Naive thymus-derived CD4-positive, alpha-beta T cell (primary cell): ENCODE data around the gene WNT6. TPM values are rescaled to one million over a fixed set of nuclear protein-coding genes. Genes with fewer than 3 reads are reported as not detected.

Experiments
- ATAC-seq: fragments of 150-1000 bp; cut with Tn5 transposase; 2 replicates; pipeline ENCODE4 v1.10.0; 2021; ENCODE audit warnings: mild to moderate bottlenecking, moderate library complexity
- CTCF ChIA-PET: fragments of 350-600 bp; sonication (Branson Sonifier 250); formaldehyde crosslinking; loops from one replicate; lab custom pipeline; 2021; ENCODE audit warnings: antibody characterized with exemption; lab: Charles Lee
- POLR2A ChIA-PET: fragments of 350-600 bp; sonication (Branson Sonifier 250); formaldehyde crosslinking; loops from one replicate; lab custom pipeline; 2021; ENCODE audit warnings: antibody characterized with exemption, inconsistent platforms; lab: Charles Lee
- DNase-seq, 9 donors: peaks; one replicate each; pipeline versions ENCODE4 v3.0.0 to v3.0.0-alpha.2; 2020 to 2022; ENCODE audit warnings: mixed read lengths in 1 of 9
- H3K27ac ChIP-seq: one replicate; pipeline ENCODE4 v1.7.0; 2013; ENCODE audit warnings: mild to moderate bottlenecking, low read depth, low read length, moderate library complexity
- H3K27me3 ChIP-seq, 2 donors: one replicate each; pipeline ENCODE4 v1.7.0; 2013; ENCODE audit warnings: low read length in 2 of 2, mild to moderate bottlenecking in 2 of 2, moderate library complexity in 2 of 2; ENCODE audit not compliant: control insufficient read depth in 2 of 2, insufficient read depth in 2 of 2
- H3K36me3 ChIP-seq, 3 experiments: 1 replicate in 2 of 3; 2 replicates in 1 of 3; pipeline ENCODE4 v1.7.0; 2013; ENCODE audit warnings: low read length in 3 of 3, mild to moderate bottlenecking in 3 of 3, moderate library complexity in 1 of 3; ENCODE audit not compliant: insufficient read depth in 3 of 3, control insufficient read depth in 2 of 3
- H3K4me1 ChIP-seq, 2 donors: one replicate each; pipeline ENCODE4 v1.7.0; 2013; ENCODE audit warnings: low read length in 2 of 2, mild to moderate bottlenecking in 2 of 2, moderate library complexity in 1 of 2; ENCODE audit not compliant: control insufficient read depth in 2 of 2, insufficient read depth in 2 of 2
- H3K4me3 ChIP-seq: 2 replicates; pipeline ENCODE4 v1.7.0; 2013; ENCODE audit warnings: mild to moderate bottlenecking, low read length
- H3K9me3 ChIP-seq, 3 experiments: 1 replicate in 2 of 3; 2 replicates in 1 of 3; pipeline ENCODE4 v1.7.0; 2013; ENCODE audit warnings: low read length in 3 of 3; ENCODE audit not compliant: control insufficient read depth in 2 of 3
- H3K27ac Mint-ChIP-seq, 9 donors: one replicate each; pipeline ENCODE4 v1.8.0; 2020 to 2022; ENCODE audit warnings: mixed read lengths in 9 of 9, mild to moderate bottlenecking in 8 of 9, moderate library complexity in 5 of 9, inconsistent platforms in 2 of 9
- H3K27me3 Mint-ChIP-seq, 5 donors: one replicate each; pipeline ENCODE4 v1.8.0; 2021 to 2022; ENCODE audit warnings: mixed read lengths in 5 of 5, mild to moderate bottlenecking in 1 of 5
- H3K36me3 Mint-ChIP-seq, 5 donors: one replicate each; pipeline ENCODE4 v1.8.0; 2020 to 2022; ENCODE audit warnings: mixed read lengths in 5 of 5, mild to moderate bottlenecking in 3 of 5, inconsistent platforms in 1 of 5
- H3K4me1 Mint-ChIP-seq, 7 donors: one replicate each; pipeline ENCODE4 v1.8.0; 2020 to 2022; ENCODE audit warnings: mixed read lengths in 7 of 7, mild to moderate bottlenecking in 3 of 7, inconsistent platforms in 1 of 7
- H3K4me3 Mint-ChIP-seq, 10 donors: one replicate each; pipeline ENCODE4 v1.8.0; 2020 to 2022; ENCODE audit warnings: mild to moderate bottlenecking in 10 of 10, mixed read lengths in 10 of 10, moderate library complexity in 6 of 10, inconsistent platforms in 2 of 10
- H3K9me3 Mint-ChIP-seq, 11 donors: one replicate each; pipeline ENCODE4 v1.8.0; 2020 to 2022; ENCODE audit warnings: mixed read lengths in 11 of 11, mild to moderate bottlenecking in 4 of 11, inconsistent platforms in 1 of 11, moderate library complexity in 1 of 11
- intact Hi-C, 2 donors: fragments of 100-400 bp; cut with micrococcal nuclease; formaldehyde crosslinking; loops; one replicate each; pipeline ENCODE4 v1.15.1; 2023
- polyA plus RNA-seq, 2 donors: library from polyadenylated mRNA; unstranded; fragments of 300-500 nt; fragmentation: Illumina TruSeq; gene quantifications; one replicate each; pipeline ENCODE4 v1.2.3, GENCODE V29; 2021
- total RNA-seq, 6 experiments: library from RNA in 5 of 6; stranded (reverse) in 5 of 6; gene quantifications; 1 replicate in 5 of 6; 2 replicates in 1 of 6; pipeline ENCODE4 v1.2.3 and lab custom pipeline; 2021 to 2026

Gene WNT6
- total and polyA plus RNA-seq, 7 experiments from 2014 or later: 0.11 to 0.22 TPM; not detected in 5

DNA sequence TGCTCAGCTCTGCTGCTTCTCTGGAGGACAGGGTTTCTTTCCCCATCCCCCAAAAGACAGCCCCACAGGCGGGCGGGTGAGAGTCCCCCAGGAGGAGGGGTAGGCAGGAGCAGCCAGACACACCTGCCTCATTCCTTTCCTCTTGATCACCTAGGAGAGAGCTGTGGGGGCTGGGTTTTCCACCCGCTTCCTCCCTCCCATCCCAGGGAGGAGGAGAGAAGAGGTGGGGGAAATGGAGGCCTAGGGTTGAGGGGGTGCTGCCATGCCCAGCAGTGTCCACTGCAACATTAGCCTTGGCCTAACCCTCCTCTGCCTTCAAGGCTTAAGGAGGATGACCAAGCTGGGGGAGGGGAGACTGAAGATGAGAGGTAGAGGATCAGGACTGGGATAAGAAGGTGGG lies 35.7 kb downstream of the WNT6 start:
- Histone ChIP-seq H3K9me3 (no peaks in the 10 kb centered on the region), H3K36me3 (no peaks in the 10 kb centered on the region), H3K27me3 (peaks cover 0 to 3% of the 10 kb centered on the region in 2 donors), H3K4me1 (peaks cover 56 to 61% of the 10 kb centered on the region in 2 donors), H3K4me3 (no peak overlapping the region), H3K27ac (peak overlapping the region; percentile 89)
- Mint-ChIP-seq H3K4me1 (peaks cover 48 to 66% (median 62%) of the 10 kb centered on the region in 7 donors), H3K4me3 (peak overlapping the region in 8 of 10 donors; percentile 10 to 86 (median 68)), H3K36me3 (peaks cover 0 to 7% (median 0%) of the 10 kb centered on the region in 5 donors), H3K9me3 (peaks cover 0 to 1% (median 0%) of the 10 kb centered on the region in 11 donors), H3K27ac (peak overlapping the region; percentile 59 to 91 (median 83)), H3K27me3 (peaks cover 1 to 78% (median 18%) of the 10 kb centered on the region in 5 donors)
- intact Hi-C loops: loop anchor here (5.0 to 10.0 kb wide), 10 partner anchors 183 to 611 kb away; partner anchors contain the start of genes CNOT9 (in 2 of the 2), GMPPA (in 2 of the 2), USP37 (in 2 of the 2) and DNAJB2 (in 1 of the 2)
- ChIA-PET POLR2A (interaction anchor here (13.6 kb wide), 1 partner anchor 16 kb away, joined by 305 read pairs; the partner anchor contains the start of gene WNT10A), CTCF (interaction anchor here (15.8 kb wide), 1 partner anchor 17 kb away, joined by 627 read pairs; the partner anchor contains the start of gene WNT10A)
- DNase-seq (no peak), ATAC-seq (no peak)

DNA sequence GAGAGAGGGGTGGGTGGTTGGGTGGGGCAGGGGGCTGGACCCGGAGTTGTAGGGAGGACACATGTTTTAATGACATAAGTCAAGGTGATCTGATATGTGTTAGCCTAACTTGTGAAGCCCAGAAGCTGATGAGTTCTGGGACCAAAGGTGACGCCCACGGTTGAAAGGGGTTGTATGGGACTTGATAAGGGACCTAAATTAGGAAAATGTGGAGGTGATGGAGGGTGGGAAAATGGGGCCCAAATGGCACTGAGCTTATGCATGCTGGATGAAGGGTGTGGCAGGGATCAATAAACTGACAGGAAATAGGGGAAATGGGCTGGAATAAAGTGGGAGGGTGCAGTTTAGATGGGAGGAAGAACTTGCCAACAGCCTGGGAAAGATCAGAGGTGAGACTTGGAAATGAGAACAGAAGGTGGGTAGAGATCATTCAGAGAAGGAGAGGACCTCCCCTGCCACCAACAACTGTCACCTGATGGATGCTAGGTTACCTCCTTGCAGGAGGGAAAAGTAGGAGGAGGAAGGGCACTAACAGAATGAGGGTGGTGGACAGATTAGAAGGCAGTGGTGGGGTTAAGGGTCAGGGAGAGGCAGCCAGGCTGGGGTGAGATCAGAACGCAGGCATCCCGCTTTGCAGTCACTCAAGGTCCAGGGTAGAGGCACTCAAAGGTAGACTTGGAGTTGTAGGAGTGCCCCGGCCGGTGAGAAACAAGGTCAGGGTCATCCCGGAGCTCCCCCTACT lies 36.3 kb downstream of the WNT6 start:
- DNase-seq (no peak), ATAC-seq (no peak)
- peaks cover 48 to 66% (median 59%) of the 10 kb centered on the region in 7 donors for H3K4me1 Mint-ChIP-seq
- no peaks in the 10 kb centered on the region for H3K36me3 ChIP-seq
- H3K4me3 Mint-ChIP-seq: peak overlapping the region; percentile 53 to 86 (median 76)
- H3K27ac ChIP-seq: peak overlapping the region; percentile 89
- H3K9me3 ChIP-seq: no peaks in the 10 kb centered on the region
- H3K9me3 Mint-ChIP-seq: peaks cover 0 to 1% (median 0%) of the 10 kb centered on the region in 11 donors
- peaks cover 0 to 3% of the 10 kb centered on the region in 2 donors for H3K27me3 ChIP-seq
- peaks cover 56 to 61% of the 10 kb centered on the region in 2 donors for H3K4me1 ChIP-seq
- POLR2A ChIA-PET: interaction anchor here (0.6 to 13.6 kb wide), 4 partner anchors 8 to 610 kb away, joined by 4 to 305 read pairs (median 11); partner anchors contain the start of gene WNT10A
- H3K36me3 Mint-ChIP-seq: peaks cover 0 to 7% (median 0%) of the 10 kb centered on the region in 5 donors
- H3K27ac Mint-ChIP-seq: peak overlapping the region; percentile 66 to 91 (median 83)
- H3K27me3 Mint-ChIP-seq: peaks cover 7 to 78% (median 24%) of the 10 kb centered on the region in 5 donors
- intact Hi-C loops: loop anchor here (1.0 to 10.0 kb wide), 13 partner anchors 184 to 611 kb away; partner anchors contain the start of genes CNOT9 (in 2 of the 2), GMPPA (in 2 of the 2), USP37 (in 2 of the 2) and BCS1L (in 1 of the 2)
- peak overlapping the region; percentile 65 for H3K4me3 ChIP-seq
- CTCF ChIA-PET: interaction anchor here (0.8 to 15.8 kb wide), 3 partner anchors 12 to 49 kb away, joined by 3 to 627 read pairs (median 3); partner anchors contain the start of gene WNT10A

DNA sequence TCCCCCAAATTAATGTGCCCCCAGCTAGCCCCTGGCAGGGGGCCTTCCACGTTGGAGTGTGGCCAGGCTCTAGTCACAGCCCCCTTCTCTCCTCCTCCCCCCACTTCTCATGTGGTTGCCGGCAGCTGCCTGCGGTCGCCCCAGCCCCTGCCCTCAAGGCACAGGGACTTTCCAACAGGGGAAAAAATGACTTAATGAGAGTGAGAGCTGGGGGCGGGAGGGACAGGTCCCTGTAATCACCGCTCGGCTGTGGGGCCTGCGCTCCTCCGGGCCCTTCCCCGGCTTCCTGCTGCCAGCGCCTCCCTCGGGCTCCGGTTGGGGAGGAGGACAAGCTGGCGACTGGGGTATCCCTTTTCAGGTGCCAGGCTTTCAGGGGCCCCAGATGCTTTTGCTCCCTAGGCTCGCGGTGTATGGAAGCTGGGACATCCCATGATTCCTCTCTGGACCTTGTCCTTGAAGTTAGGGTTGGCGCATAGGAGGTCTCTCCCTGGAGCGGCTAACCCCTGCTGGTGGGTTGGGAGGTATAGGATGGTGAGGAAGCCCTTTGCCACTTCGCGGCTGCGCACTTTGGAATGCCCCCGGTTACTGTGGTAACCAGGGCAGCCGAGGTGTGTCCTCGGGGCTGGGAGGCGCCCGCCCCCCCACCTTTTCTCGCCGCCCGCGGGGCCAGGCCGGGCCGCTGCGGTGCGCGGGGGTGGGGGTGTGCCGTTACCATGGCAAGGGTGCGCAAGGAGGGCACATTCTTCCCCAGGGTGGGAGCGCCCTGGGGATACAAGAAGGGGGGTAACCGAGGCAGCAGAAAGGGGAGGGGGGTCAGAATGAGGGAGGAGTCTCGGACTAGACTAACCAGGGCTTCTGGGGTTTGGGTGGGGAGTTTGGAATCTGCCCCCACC lies 37.1 kb downstream of the WNT6 start:
- peaks cover 42 to 62% (median 51%) of the 10 kb centered on the region in 7 donors for H3K4me1 Mint-ChIP-seq
- DNase-seq: peak; percentile 61 to 91 (median 74)
- peaks cover 10 to 74% (median 30%) of the 10 kb centered on the region in 5 donors for H3K27me3 Mint-ChIP-seq
- peak overlapping the region; percentile 66 to 91 (median 83) for H3K27ac Mint-ChIP-seq
- ChIA-PET CTCF (interaction anchor here (0.6 to 15.8 kb wide), 11 partner anchors 7 to 345 kb away, joined by 3 to 627 read pairs (median 3); partner anchors contain the start of genes TTLL4 and WNT10A), POLR2A (interaction anchor here (0.6 to 13.6 kb wide), 5 partner anchors 9 to 611 kb away, joined by 4 to 305 read pairs (median 6); partner anchors contain the start of gene WNT10A)
- Histone ChIP-seq H3K27ac (peak overlapping the region; percentile 89), H3K4me3 (peak overlapping the region; percentile 65), H3K9me3 (no peaks in the 10 kb centered on the region), H3K27me3 (peaks cover 0 to 3% of the 10 kb centered on the region in 2 donors), H3K36me3 (no peaks in the 10 kb centered on the region), H3K4me1 (peaks cover 53 to 61% of the 10 kb centered on the region in 2 donors)
- H3K36me3 Mint-ChIP-seq: peaks cover 0 to 7% (median 0%) of the 10 kb centered on the region in 5 donors
- intact Hi-C loops: loop anchor here (1.0 to 10.0 kb wide), 14 partner anchors 16 to 612 kb away; partner anchors contain the start of genes CNOT9 (in 2 of the 2), GMPPA (in 2 of the 2), USP37 (in 2 of the 2) and BCS1L (in 1 of the 2)
- H3K9me3 Mint-ChIP-seq: peaks cover 0 to 1% (median 0%) of the 10 kb centered on the region in 11 donors
- ATAC-seq: peak; percentile 76
- peak overlapping the region; percentile 53 to 86 (median 76) for H3K4me3 Mint-ChIP-seq

DNA sequence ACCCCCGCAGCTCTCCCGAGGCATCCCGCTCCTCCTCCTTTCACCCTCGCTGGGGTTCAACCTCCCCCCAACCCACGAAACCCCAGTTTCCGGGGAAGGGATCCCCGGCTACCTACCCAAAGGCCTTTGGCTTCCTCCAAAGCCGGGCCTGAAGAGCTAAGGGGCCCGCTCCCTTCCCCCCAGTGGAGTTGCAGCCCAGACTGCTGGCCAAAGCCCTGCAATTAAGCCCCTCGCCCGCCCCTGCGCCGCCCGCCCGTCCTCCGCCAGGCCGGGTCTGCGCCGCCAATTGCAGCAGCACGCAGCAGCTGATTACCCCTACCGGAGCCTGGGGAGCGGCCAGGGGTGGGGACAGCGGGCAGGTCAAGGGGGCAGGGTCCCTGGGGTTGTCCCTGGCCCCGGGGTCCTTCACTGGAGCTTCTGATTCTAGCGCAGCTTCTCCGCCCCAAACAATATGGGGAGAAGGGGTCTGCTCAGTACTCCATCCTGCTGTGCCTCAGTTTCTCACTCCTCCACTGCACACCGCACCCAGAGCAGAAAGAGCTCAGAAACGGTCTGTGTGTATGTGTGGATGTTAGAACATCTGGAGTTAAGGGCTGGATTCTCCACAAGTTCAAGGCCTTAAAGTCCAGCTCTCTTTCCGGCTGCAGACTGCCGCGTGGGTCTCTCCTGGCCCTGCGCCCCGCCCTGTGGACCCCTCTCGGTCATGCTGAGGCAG lies 37.9 kb downstream of the WNT6 start:
- Mint-ChIP-seq H3K27me3 (peaks cover 18 to 77% (median 38%) of the 10 kb centered on the region in 5 donors), H3K4me3 (peak overlapping the region; percentile 53 to 87 (median 82)), H3K27ac (peak overlapping the region in 6 of 9 donors; percentile 32 to 92 (median 44)), H3K4me1 (peaks cover 40 to 55% (median 47%) of the 10 kb centered on the region in 7 donors), H3K36me3 (peaks cover 0 to 7% (median 0%) of the 10 kb centered on the region in 5 donors), H3K9me3 (peaks cover 0 to 1% (median 0%) of the 10 kb centered on the region in 11 donors)
- Histone ChIP-seq H3K36me3 (no peaks in the 10 kb centered on the region), H3K27ac (peak overlapping the region; percentile 89), H3K27me3 (peaks cover 0 to 3% of the 10 kb centered on the region in 2 donors), H3K4me3 (peak overlapping the region; percentile 65), H3K9me3 (no peaks in the 10 kb centered on the region), H3K4me1 (peaks cover 45 to 53% of the 10 kb centered on the region in 2 donors)
- DNase-seq (peak in 1 of 9 donors; percentile 54), ATAC-seq (no peak)
- intact Hi-C loops: loop anchor here (1.0 to 10.0 kb wide), 17 partner anchors 12 to 613 kb away; partner anchors contain the start of genes CNOT9 (in 2 of the 2), GMPPA (in 2 of the 2), USP37 (in 2 of the 2) and BCS1L (in 1 of the 2)
- ChIA-PET POLR2A (interaction anchor here (0.9 to 13.6 kb wide), 6 partner anchors 10 to 50 kb away, joined by 3 to 305 read pairs (median 6); partner anchors contain the start of gene WNT10A), CTCF (interaction anchor here (0.6 to 15.8 kb wide), 11 partner anchors 8 to 344 kb away, joined by 3 to 627 read pairs (median 3); partner anchors contain the start of genes TTLL4 and WNT10A)
